OCI-LY1 (cell line): Measurements from ENCODE around the gene PRKACA.

Source experiments
- H2AFZ ChIP-seq: fragments of 200-600 bp; sonication (generic), shearing (Covaris generic); 2 replicates; pipeline ENCODE4 v1.6.0; 2014; ENCODE audit warnings: antibody characterized with exemption, mild to moderate bottlenecking, low read length
- H3F3A ChIP-seq: fragments of 200-600 bp; sonication (generic), shearing (Covaris generic); 2 replicates; pipeline ENCODE4 v1.6.0; 2014; ENCODE audit warnings: mild to moderate bottlenecking, antibody characterized with exemption, low read length, moderate library complexity; ENCODE audit not compliant: insufficient read depth
- H3K27ac ChIP-seq: fragments of 200-600 bp; sonication (generic); 2 replicates; pipeline ENCODE4 v1.5.1; 2014; ENCODE audit warnings: low read length, mixed run types, mild to moderate bottlenecking, low read depth; ENCODE audit not compliant: poor library complexity, severe bottlenecking
- H3K27me3 ChIP-seq: fragments of 200-600 bp; sonication (generic); 2 replicates; pipeline ENCODE4 v1.6.0; 2014; ENCODE audit warnings: antibody characterized with exemption, mild to moderate bottlenecking, low read length, moderate library complexity; ENCODE audit not compliant: insufficient read depth
- H3K36me3 ChIP-seq: fragments of 200-600 bp; sonication (generic); 2 replicates; pipeline ENCODE4 v1.6.1; 2014; ENCODE audit warnings: mild to moderate bottlenecking, antibody characterized with exemption, low read length, moderate library complexity, mixed read lengths; ENCODE audit not compliant: insufficient read depth
- H3K4me1 ChIP-seq: fragments of 200-600 bp; sonication (generic); 2 replicates; pipeline ENCODE4 v1.5.1; 2014; ENCODE audit warnings: mild to moderate bottlenecking, low read length, moderate library complexity; ENCODE audit not compliant: insufficient read depth, severe bottlenecking
- H3K4me2 ChIP-seq: fragments of 200-600 bp; sonication (generic), shearing (Covaris generic); 2 replicates; pipeline ENCODE4 v1.6.1; 2014; ENCODE audit warnings: low read length
- H3K4me3 ChIP-seq: fragments of 200-600 bp; sonication (generic); 2 replicates; pipeline ENCODE4 v1.5.1; 2014; ENCODE audit warnings: low read length, low read depth, mild to moderate bottlenecking, mixed read lengths; ENCODE audit not compliant: poor library complexity, severe bottlenecking
- H3K79me2 ChIP-seq: fragments of 200-600 bp; shearing (Covaris generic); 2 replicates; pipeline ENCODE4 v1.6.1; 2016; ENCODE audit warnings: mixed run types, low read length, mixed read lengths; ENCODE audit not compliant: insufficient read depth
- H3K9ac ChIP-seq: fragments of 200-600 bp; sonication (generic), shearing (Covaris generic); 2 replicates; pipeline ENCODE4 v1.6.1; 2014; ENCODE audit warnings: mild to moderate bottlenecking, low read length, mixed read lengths
- H3K9me2 ChIP-seq: fragments of 200-600 bp; sonication (generic), shearing (Covaris generic); 2 replicates; pipeline ENCODE4 v1.6.1; 2014; ENCODE audit warnings: low read depth, mild to moderate bottlenecking, low read length, mixed read lengths
- H3K9me3 ChIP-seq: fragments of 200-600 bp; shearing (Covaris generic); 2 replicates; pipeline ENCODE4 v1.6.1; 2014; ENCODE audit warnings: low read length, mixed read lengths
- H4K20me1 ChIP-seq: fragments of 200-600 bp; sonication (generic), shearing (Covaris generic); 2 replicates; pipeline ENCODE4 v1.6.0; 2016; ENCODE audit warnings: mild to moderate bottlenecking, low read length; ENCODE audit not compliant: insufficient read depth
- EZH2 ChIP-seq: fragments of 200-600 bp; sonication (generic), shearing (Covaris generic); IDR thresholded peaks from 2 replicates; pipeline ENCODE4 v1.8.0; 2017; ENCODE audit warnings: borderline replicate concordance, mixed run types, mild to moderate bottlenecking, antibody characterized with exemption, low read length, moderate library complexity, mixed read lengths
- TF ChIP-seq, protein P1 (sequence below): fragments of 200-600 bp; sonication (generic), shearing (Covaris generic); IDR thresholded peaks from 2 replicates; pipeline ENCODE4 v1.5.1; 2017; ENCODE audit warnings: mild to moderate bottlenecking, antibody characterized with exemption, low read length, moderate library complexity, mixed read lengths

Gene PRKACA

GRCh38 chr19:14142262-14143190 lies 25.0 kb upstream of the PRKACA start:
- Histone ChIP-seq H3F3A (no peaks in the 10 kb centered on the region), H3K9me3 (no peaks in the 10 kb centered on the region), H4K20me1 (no peaks in the 10 kb centered on the region), H3K4me2 (no peak overlapping the region), H3K27ac (no peak overlapping the region), H2AFZ (no peak overlapping the region), H3K9me2 (no peaks in the 10 kb centered on the region), H3K4me1 (peaks cover 11% of the 10 kb centered on the region), H3K36me3 (no peaks in the 10 kb centered on the region), H3K79me2 (no peaks in the 10 kb centered on the region), H3K4me3 (no peak overlapping the region), H3K9ac (no peak overlapping the region), H3K27me3 (no peaks in the 10 kb centered on the region)
- TF ChIP-seq, protein P1, sequence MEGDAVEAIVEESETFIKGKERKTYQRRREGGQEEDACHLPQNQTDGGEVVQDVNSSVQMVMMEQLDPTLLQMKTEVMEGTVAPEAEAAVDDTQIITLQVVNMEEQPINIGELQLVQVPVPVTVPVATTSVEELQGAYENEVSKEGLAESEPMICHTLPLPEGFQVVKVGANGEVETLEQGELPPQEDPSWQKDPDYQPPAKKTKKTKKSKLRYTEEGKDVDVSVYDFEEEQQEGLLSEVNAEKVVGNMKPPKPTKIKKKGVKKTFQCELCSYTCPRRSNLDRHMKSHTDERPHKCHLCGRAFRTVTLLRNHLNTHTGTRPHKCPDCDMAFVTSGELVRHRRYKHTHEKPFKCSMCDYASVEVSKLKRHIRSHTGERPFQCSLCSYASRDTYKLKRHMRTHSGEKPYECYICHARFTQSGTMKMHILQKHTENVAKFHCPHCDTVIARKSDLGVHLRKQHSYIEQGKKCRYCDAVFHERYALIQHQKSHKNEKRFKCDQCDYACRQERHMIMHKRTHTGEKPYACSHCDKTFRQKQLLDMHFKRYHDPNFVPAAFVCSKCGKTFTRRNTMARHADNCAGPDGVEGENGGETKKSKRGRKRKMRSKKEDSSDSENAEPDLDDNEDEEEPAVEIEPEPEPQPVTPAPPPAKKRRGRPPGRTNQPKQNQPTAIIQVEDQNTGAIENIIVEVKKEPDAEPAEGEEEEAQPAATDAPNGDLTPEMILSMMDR: no peak
- TF ChIP-seq EZH2: no peak

DNA sequence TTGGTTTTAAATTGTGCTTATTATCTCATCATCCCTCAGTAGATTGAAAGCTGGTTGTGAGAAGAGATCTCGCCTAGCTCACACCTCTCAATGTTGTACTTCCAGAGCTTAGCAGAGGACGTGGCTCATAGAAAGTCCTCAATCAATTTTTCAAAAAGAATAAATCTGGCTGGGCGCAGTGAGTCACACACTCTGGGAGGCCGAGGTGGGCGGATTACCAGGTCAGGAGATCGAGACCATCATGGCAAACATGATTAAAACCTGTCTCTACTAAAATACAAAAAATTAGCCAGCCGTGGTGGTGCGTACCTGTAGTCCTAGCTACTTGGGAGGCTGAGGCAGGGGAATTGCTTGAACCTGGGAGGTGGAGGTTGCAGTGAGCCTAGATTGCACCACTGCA lies 23.5 kb upstream of the PRKACA start:
- no peak overlapping the region for H3K4me3 ChIP-seq
- TF ChIP-seq, protein P1: no peak
- no peak for TF ChIP-seq EZH2
- no peaks in the 10 kb centered on the region for H3F3A ChIP-seq
- H3K4me1 ChIP-seq: peaks cover 12% of the 10 kb centered on the region
- H3K36me3 ChIP-seq: no peaks in the 10 kb centered on the region
- no peak overlapping the region for H2AFZ ChIP-seq
- H3K9me2 ChIP-seq: no peaks in the 10 kb centered on the region
- H3K9me3 ChIP-seq: no peaks in the 10 kb centered on the region
- H3K9ac ChIP-seq: no peak overlapping the region
- no peaks in the 10 kb centered on the region for H4K20me1 ChIP-seq
- H3K79me2 ChIP-seq: no peaks in the 10 kb centered on the region; the same call in 1 of the 2 replicates
- no peaks in the 10 kb centered on the region for H3K27me3 ChIP-seq
- H3K4me2 ChIP-seq: no peak overlapping the region
- no peak overlapping the region for H3K27ac ChIP-seq

- H2AFZ ChIP-seq: no peak overlapping the region
- no peaks in the 10 kb centered on the region for H3K36me3 ChIP-seq
- H3K9ac ChIP-seq: no peak overlapping the region
- no peak overlapping the region for H3K4me2 ChIP-seq
- no peak for TF ChIP-seq EZH2
- TF ChIP-seq, protein P1: no peak
- H3K27me3 ChIP-seq: no peaks in the 10 kb centered on the region
- H3K4me1 ChIP-seq: peaks cover 20% of the 10 kb centered on the region
- peaks cover 11% of the 10 kb centered on the region for H3K79me2 ChIP-seq
- no peak overlapping the region for H3K27ac ChIP-seq
- no peaks in the 10 kb centered on the region for H3F3A ChIP-seq
- H3K9me2 ChIP-seq: no peaks in the 10 kb centered on the region
- H3K4me3 ChIP-seq: no peak overlapping the region
- no peaks in the 10 kb centered on the region for H4K20me1 ChIP-seq
- H3K9me3 ChIP-seq: no peaks in the 10 kb centered on the region
These were observed 22.4 kb upstream of the PRKACA start for GRCh38 chr19:14139944-14140343.
